AG04449 (cell line): Measurements from ENCODE around the gene PEX19.
A peak's percentile ranks its signal among the peaks of the same experiment; 100 is the strongest.

Experiments used
- CTCF ChIA-PET: fragments of 350-600 bp; formaldehyde crosslinking; extraction: SDS; loops from one replicate; lab custom pipeline; 2021; ENCODE audit warnings: antibody characterized with exemption; lab: Yijun Ruan, JAX
- POLR2A ChIA-PET: fragments of 400-600, 350-600 bp; formaldehyde crosslinking; extraction: SDS; loops from one replicate; lab custom pipeline; 2020; ENCODE audit warnings: antibody characterized with exemption, inconsistent platforms; lab: Yijun Ruan, JAX
- DNase-seq: peaks from one replicate; pipeline ENCODE4 v3.0.0-alpha.2; 2010; ENCODE audit warnings: low read depth, low spot score
- H3K4me3 ChIP-seq: 2 replicates; pipeline ENCODE4 v1.5.1; 2011; ENCODE audit warnings: low read depth, mild to moderate bottlenecking, control low read depth, low read length
- TF ChIP-seq, protein P1 (sequence below): IDR thresholded peaks from one replicate; pipeline ENCODE4 v1.5.1; 2011; ENCODE audit warnings: mild to moderate bottlenecking, moderate library complexity, low read length, control low read depth, inconsistent platforms; ENCODE audit not compliant: insufficient read depth; ENCODE audit errors: missing control alignments

Gene PEX19

GRCh38 chr1:160284220-160284781 lies 632 bp downstream of the PEX19 start:
- TF ChIP-seq, protein P1, sequence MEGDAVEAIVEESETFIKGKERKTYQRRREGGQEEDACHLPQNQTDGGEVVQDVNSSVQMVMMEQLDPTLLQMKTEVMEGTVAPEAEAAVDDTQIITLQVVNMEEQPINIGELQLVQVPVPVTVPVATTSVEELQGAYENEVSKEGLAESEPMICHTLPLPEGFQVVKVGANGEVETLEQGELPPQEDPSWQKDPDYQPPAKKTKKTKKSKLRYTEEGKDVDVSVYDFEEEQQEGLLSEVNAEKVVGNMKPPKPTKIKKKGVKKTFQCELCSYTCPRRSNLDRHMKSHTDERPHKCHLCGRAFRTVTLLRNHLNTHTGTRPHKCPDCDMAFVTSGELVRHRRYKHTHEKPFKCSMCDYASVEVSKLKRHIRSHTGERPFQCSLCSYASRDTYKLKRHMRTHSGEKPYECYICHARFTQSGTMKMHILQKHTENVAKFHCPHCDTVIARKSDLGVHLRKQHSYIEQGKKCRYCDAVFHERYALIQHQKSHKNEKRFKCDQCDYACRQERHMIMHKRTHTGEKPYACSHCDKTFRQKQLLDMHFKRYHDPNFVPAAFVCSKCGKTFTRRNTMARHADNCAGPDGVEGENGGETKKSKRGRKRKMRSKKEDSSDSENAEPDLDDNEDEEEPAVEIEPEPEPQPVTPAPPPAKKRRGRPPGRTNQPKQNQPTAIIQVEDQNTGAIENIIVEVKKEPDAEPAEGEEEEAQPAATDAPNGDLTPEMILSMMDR: no peak
- POLR2A ChIA-PET: interaction anchor here (1.2 to 2.1 kb wide), 4 partner anchors 9 to 22 kb away, joined by 3 to 11 read pairs (median 6); partner anchors contain the start of gene DCAF8
- peak overlapping the region; percentile 81 for H3K4me3 ChIP-seq
- DNase-seq: no peak
- CTCF ChIA-PET: interaction anchor here (0.8 to 3.8 kb wide), 17 partner anchors 9 to 226 kb away, joined by 3 to 27 read pairs (median 4); partner anchors contain the start of gene CASQ1

DNA sequence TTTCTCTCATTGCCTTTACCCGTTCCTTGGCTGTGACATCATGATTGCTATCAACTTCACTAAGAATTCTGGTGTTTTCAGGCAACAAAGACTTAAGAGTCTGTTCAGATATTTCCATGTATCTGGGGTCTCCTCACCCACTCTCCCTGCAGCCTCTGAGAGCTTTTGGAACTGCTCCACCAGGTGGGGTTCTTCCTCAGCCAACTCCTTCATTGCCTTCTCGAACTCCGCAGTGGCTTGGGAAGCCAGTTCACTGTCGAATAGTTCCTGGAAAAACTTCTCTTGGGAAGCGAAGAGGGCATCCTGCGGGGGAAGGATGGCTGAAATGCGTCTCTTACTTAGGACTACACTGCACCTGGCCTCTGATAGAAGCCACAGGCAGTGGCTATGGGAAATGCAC lies 2.1 kb downstream of the PEX19 start:
- no peak overlapping the region for H3K4me3 ChIP-seq
- ChIA-PET POLR2A (no interaction called here), CTCF (interaction anchor here (0.8 to 5.9 kb wide), 2 partner anchors 9 to 197 kb away, joined by 3 to 61 read pairs; no protein-coding TSS in a partner anchor)
- TF ChIP-seq, protein P1: no peak
- no peak for DNase-seq

DNA sequence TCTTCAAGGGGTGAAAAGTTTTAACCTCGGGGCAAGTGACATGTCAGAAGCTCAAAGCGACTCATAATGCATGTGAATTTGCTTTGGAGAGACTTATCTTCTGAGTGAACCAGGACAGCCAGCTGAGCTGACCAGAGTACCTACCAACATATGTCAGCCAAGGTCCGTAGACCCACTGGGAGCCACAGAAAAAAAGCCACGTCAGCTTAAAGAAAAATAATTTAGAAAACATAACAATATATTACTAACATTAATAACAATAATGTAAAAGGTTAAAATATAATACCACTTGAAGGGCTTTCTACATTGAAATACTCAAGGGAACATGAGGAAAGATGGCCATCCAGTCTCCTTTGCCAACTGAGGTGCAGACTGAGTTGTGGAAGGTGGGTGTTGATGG lies 6.9 kb downstream of the PEX19 start:
- POLR2A ChIA-PET: no interaction called here
- no peak overlapping the region for H3K4me3 ChIP-seq
- DNase-seq: no peak
- TF ChIP-seq, protein P1: no peak
- CTCF ChIA-PET: interaction anchor here (1.8 to 5.9 kb wide), 2 partner anchors 13 to 26 kb away, joined by 4 to 61 read pairs; no protein-coding TSS in a partner anchor

- TF ChIP-seq, protein P1: no peak
- no peak overlapping the region for H3K4me3 ChIP-seq
- CTCF ChIA-PET: interaction anchor here (0.9 to 5.9 kb wide), 2 partner anchors 13 to 14 kb away, joined by 3 to 61 read pairs; no protein-coding TSS in a partner anchor
- DNase-seq: no peak
- POLR2A ChIA-PET: no interaction called here
These were observed 7.6 kb downstream of the PEX19 start for GRCh38 chr1:160277330-160277729.

DNA sequence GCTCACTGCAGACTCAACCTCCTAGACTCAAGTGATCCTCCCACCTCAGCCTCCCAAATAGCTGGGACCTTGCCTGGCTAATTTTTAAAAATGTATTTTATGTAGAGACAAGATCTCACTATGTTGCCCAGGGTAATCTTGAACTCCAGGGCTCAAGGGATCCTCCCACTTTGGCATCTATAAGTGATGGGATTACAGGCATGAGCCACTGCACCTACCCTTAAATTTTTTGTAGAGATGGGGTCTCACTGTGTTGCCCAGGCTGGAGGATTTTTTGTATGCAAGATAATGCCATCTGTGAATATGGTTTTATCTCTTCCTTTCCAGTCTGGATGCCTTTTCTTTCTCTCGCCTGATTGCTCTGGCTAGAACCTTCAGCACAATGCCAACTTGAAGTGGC lies 13.9 kb downstream of the PEX19 start:
- TF ChIP-seq, protein P1: no peak
- DNase-seq: no peak
- ChIA-PET CTCF (interaction anchor here (2.8 kb wide), 1 partner anchor 21 kb away, joined by 15 read pairs; no protein-coding TSS in a partner anchor), POLR2A (no interaction called here)
- no peak overlapping the region for H3K4me3 ChIP-seq

DNA sequence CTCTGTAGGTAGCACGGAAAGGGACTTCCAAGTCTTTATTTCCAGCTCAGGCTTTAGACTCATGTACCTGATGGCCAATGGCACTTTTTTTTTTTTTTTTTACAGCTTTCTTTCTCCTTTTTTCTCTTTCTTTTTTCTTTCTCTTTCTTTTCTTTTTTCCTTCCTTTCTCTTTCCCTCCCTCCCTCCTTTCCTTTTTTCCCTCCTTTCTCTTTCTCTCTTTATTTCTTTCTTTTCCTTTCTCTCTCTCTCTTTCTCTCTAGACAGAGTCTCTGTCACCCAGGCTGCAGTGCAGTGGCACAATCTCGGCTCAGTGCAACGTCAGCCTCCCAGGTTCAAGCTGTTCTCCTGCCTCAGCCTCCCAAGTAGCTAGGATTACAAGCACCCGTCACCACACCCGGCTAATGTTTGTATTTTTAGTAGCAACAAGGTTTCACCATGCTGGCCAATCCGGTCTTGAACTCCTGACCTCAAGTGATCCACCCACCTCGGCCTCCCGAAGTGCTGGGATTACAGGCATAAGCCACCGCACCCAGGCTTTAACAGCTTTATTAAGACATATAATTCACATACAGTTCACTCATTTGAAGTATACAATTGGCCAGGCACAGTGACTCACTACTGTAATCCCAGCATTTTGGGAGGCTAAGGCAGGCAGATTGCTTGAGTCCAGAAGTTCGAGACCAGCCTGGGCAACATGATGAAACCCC lies 17.5 kb downstream of the PEX19 start:
- ChIA-PET POLR2A (no interaction called here), CTCF (interaction anchor here (0.7 to 1.0 kb wide), 3 partner anchors 10 to 182 kb away, joined by 3 to 4 read pairs (median 3); no protein-coding TSS in a partner anchor)

More for the DNA sequence above, 17.5 kb downstream of the PEX19 start:
- no peak for DNase-seq
- H3K4me3 ChIP-seq: no peak overlapping the region
- TF ChIP-seq, protein P1: no peak
